Colon (tissue), 2 donors: ENCODE measurements around the gene XG.

Experiments
- FAIRE-seq: peaks from 2 replicates; lab custom pipeline; 2012; peaks lifted over from hg19 to GRCh38; lab: Jason Lieb, UNC
- donor health status: control.
- donor health status: control.

The XG gene

GRCh38 chrX:2819345-2820135 lies 67.7 kb downstream of the XG start:
- FAIRE-seq: no peak

- no peak for FAIRE-seq
Observed at GRCh38 chrX:2820136-2820771, 68.4 kb downstream of the XG start.

GRCh38 chrX:2823795-2824386 lies 72.1 kb downstream of the XG start:
- FAIRE-seq: no peak

- FAIRE-seq: no peak
Observed at GRCh38 chrX:2824886-2825285, 73.0 kb downstream of the XG start.

- FAIRE-seq: no peak
Observed at GRCh38 chrX:2828344-2828958, 76.6 kb downstream of the XG start, which contains the start of gene GYG2. GYG2 (plus strand) TSS chrX:2828930; CDS start chrX:2830189, 1,259 bp downstream.

GRCh38 chrX:2828959-2829411 lies 77.1 kb downstream of the XG start:
- no peak for FAIRE-seq

DNA sequence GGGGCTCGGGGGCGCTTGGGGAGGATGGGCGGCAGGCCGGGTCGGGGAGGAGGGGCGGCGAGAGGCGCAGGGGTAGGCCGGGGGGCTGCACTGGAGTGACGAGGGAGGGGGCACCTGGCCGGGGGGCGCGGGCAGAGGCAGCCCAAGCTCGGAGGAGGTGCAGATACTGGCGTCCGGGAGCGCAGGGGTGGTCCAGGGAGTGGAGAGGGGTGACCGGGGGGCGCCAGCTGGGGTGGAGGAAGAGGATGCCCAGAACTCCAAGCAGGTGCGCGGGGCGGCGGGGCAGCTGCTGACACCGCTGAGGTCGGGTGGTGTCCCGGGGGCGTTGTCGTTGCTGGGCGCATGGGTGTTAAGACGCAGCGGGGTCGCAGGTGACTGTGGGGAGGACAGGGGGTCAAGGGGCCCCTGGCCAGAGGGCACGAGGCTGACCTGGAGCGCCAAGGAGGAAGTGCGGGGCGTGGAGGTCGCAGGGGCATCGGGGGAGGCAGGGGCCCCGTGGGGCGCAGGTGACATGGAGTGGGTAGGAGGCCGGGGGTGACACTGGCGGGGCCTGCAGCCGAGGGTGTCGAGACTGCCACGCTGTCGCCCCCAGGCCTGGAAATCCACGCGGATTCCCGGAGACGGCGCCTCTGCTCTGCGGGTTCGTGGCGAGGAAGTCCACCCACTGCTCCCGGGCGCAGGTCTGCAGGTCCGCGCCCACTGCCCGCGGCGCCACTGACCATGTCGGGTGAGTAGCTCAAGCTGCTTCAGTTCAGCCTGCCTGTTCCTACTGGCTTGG lies 77.8 kb downstream of the XG start:
- FAIRE-seq: no peak

- no peak for FAIRE-seq
Observed at GRCh38 chrX:2831471-2832228, 79.8 kb downstream of the XG start.

DNA sequence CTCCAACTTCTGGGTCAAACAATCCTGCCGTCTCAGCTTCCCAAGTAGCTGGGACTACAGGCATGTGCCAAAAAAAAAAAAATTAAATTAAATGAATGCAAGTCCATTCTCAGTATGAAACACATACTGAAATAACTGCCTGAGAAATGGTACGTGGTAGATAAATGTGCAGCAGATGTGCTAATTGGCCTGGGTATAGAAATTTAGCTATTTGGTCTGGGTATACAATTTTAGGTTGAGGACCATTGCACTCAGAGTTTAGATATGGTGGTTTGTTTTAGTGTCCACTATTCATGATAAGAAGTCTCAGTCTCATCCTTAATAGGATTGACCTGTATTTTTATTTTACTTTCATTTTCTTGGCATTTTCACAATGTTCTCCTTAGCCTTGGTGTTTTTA lies 86.1 kb downstream of the XG start:
- no peak for FAIRE-seq

DNA sequence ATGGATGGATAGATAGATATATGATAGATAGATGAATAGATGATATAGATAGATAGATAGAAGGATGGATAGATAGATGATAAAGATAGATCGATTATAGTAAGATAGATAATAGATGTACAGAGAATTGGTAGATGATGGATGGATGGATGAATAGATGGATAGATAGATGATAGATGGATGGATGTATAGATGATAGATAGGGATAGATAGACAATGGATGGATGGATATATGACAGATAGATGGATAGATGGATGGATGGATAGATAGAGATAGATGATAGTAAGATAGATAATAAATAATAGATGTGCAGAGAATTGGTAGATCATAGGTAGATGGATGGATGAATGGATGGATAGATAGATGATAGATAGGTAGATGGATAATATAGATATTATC lies 89.1 kb downstream of the XG start:
- FAIRE-seq: peak; percentile 91

GRCh38 chrX:2841537-2841936 lies 89.7 kb downstream of the XG start:
- FAIRE-seq: no peak

DNA sequence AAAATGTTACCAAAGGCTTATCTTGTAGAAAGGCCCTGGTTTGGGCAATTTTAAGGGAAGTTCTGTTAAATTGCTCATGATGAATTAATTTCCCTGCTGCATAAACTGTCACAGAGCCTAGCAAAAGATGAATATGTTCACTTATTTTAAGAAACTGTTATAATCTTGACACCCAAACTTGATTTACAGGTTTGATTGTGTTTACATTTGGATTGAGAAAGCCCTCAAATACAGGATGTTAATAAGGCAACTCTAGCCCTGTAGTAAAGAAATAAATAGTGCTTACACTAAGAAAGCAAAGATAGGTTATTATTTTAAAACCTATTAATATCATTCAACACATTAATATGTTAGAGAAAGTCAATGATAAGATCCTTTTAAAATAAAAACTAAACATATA lies 95.2 kb downstream of the XG start:
- FAIRE-seq: peak; percentile 53

DNA sequence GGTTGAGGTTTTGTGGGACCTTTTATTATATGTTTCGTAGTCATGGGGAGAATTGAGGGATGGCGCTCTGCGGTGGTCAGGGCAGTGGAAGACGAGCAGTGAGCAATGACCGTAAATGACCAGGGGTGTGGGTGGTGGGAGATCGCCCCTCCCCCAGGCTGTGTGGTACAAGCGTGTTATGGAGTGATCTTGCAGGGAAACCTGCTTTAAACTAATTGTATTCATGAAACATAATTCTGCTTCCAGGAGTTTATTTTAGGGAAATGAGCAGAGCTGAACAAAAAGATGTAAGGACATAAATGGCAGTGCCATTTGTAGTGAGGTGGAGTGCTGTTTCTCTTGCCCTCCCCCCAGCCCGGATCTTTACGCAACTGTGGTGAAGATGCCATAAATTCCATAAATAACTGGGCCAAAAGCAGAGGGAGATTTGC lies 97.0 kb downstream of the XG start:
- FAIRE-seq: no peak

DNA sequence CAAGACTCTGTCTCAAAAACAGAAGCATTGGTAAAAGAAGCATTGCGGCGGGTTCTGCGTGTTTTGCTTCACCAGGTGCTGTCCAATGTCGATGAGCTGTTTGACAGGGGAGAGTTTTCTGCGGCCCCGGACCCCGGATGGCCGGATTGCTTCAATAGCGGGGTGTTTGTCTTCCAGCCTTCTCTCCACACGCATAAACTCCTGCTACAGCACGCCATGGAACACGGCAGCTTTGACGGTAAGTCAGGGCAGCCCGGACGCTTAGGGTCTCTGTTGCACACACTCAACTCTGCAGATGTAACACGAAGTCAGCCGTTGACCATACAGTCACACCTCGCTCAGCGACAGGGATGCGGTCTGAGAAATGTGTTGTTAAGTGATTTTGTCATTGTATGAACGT lies 103.1 kb downstream of the XG start:
- no peak for FAIRE-seq

- FAIRE-seq: no peak
Observed at GRCh38 chrX:2855761-2856160, 103.9 kb downstream of the XG start.

DNA sequence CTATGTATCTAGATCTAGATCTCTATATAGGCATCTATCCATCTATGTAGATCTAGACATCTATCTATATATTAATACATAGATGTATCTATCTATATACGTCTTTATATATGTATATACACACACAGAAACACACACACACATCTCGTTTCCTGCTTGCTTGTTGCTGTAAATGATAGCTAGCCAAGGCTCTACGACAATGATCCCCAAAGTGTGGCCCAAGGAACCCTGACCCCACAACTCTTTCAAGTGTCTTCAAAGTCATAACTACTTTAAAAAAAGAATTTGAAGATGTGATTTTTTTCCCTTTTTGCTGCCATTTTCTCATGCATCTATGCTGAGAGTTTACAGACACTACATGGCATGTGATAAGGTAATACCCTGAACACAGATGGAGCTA lies 105.7 kb downstream of the XG start:
- FAIRE-seq: no peak

GRCh38 chrX:2859197-2859797 lies 107.5 kb downstream of the XG start:
- peak; percentile 94 for FAIRE-seq

DNA sequence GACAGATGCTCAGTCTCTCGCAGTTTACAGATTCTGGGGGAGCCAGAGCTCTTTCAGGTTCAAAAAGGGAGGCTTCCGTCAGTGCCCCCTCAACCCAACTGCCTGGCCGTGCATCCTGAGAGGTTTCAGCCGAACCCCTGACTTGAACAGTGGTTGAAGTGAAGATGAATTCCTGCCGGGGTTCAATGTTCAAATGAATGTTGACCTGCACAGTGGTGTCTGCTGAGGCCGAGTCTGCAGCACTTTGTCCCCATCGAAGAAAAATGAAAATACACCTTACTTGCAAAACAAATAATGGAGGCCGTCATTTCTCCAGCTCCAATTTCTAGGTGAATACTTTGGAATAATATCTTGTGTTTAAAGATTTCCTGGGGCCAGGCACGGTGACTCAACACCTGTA lies 110.6 kb downstream of the XG start:
- no peak for FAIRE-seq

GRCh38 chrX:2863646-2864045 lies 111.8 kb downstream of the XG start:
- no peak for FAIRE-seq
